Glomerular visceral epithelial cell (primary cell): Measurements from ENCODE around the gene TNFSF13.

ENCODE experiments used
- DNase-seq: peaks from one replicate; pipeline ENCODE4 v3.0.0-alpha.2; 2016; ENCODE audit errors: extremely low spot score

TNFSF13 gene

GRCh38 chr17:7558544-7559319, at the start of gene TNFSF13:
TNFSF13 (plus strand) TSS chr17:7558750; CDS start chr17:7559040, 290 bp downstream.
- no peak for DNase-seq

GRCh38 chr17:7508846-7509245, 49.7 kb upstream of the TNFSF13 start:
- DNase-seq = no peak

GRCh38 chr17:7509937-7510336, 48.6 kb upstream of the TNFSF13 start:
- no peak for DNase-seq

- no peak for DNase-seq
Measured at GRCh38 chr17:7511108-7511507, 47.4 kb upstream of the TNFSF13 start.

- no peak for DNase-seq
Measured at GRCh38 chr17:7512105-7512504, 46.4 kb upstream of the TNFSF13 start.

GRCh38 chr17:7512824-7513540, 45.6 kb upstream of the TNFSF13 start:
- DNase-seq = no peak

- DNase-seq = no peak
Measured at GRCh38 chr17:7513850-7514419, 44.6 kb upstream of the TNFSF13 start.

GRCh38 chr17:7515911-7516610, 42.5 kb upstream of the TNFSF13 start:
- no peak for DNase-seq

GRCh38 chr17:7523033-7523432, 35.5 kb upstream of the TNFSF13 start:
- no peak for DNase-seq

- no peak for DNase-seq
Measured at GRCh38 chr17:7528842-7529241, 29.7 kb upstream of the TNFSF13 start.

- no peak for DNase-seq
Measured at GRCh38 chr17:7530023-7530900, 28.3 kb upstream of the TNFSF13 start.

- DNase-seq = no peak
Measured at GRCh38 chr17:7538050-7538449, 20.5 kb upstream of the TNFSF13 start.

- peak; percentile 58 for DNase-seq
Measured at GRCh38 chr17:7538891-7539545, 19.5 kb upstream of the TNFSF13 start.

- no peak for DNase-seq
Measured at GRCh38 chr17:7541074-7541621, 17.4 kb upstream of the TNFSF13 start.

GRCh38 chr17:7544911-7545310, 13.6 kb upstream of the TNFSF13 start:
- DNase-seq = no peak

- peak; percentile 28 for DNase-seq
Measured at GRCh38 chr17:7548585-7549400, 9.8 kb upstream of the TNFSF13 start, which contains the start of gene TNFSF12. TNFSF12 (plus strand) TSS chr17:7549058; CDS start chr17:7549154, 96 bp downstream.

- no peak for DNase-seq
Measured at GRCh38 chr17:7549401-7550055, 9.0 kb upstream of the TNFSF13 start.

- no peak for DNase-seq
Measured at GRCh38 chr17:7550344-7550743, 8.2 kb upstream of the TNFSF13 start.

- DNase-seq = no peak
Measured at GRCh38 chr17:7551396-7551795, 7.2 kb upstream of the TNFSF13 start.
